Astrocyte of the cerebellum (primary cell): ENCODE measurements around the gene RTCB.
"Not testable (repeated sequence)": the region's sequence is repeated elsewhere in the genome, so short reads cannot be mapped to it uniquely, and the experiment has no call there.

Source experiments
- DNase-seq: peaks from one replicate; pipeline ENCODE4 v3.0.0-alpha.2; 2011; ENCODE audit warnings: low read depth
- H3K4me3 ChIP-seq: 2 replicates; pipeline ENCODE4 v1.5.1; 2011; ENCODE audit warnings: mild to moderate bottlenecking, low read depth, low read length, moderate library complexity
- CTCF ChIP-seq: IDR thresholded peaks from 2 replicates; pipeline ENCODE4 v1.5.1; 2012; ENCODE audit warnings: low read length, low read depth, moderate library complexity, mild to moderate bottlenecking; ENCODE audit errors: missing control alignments
- in situ Hi-C: cut with HindIII; loops from 2 replicates; pipeline ENCODE4 v1.10.0; 2017; ENCODE audit warnings: low sequenced_read_pairs

The RTCB gene

DNA sequence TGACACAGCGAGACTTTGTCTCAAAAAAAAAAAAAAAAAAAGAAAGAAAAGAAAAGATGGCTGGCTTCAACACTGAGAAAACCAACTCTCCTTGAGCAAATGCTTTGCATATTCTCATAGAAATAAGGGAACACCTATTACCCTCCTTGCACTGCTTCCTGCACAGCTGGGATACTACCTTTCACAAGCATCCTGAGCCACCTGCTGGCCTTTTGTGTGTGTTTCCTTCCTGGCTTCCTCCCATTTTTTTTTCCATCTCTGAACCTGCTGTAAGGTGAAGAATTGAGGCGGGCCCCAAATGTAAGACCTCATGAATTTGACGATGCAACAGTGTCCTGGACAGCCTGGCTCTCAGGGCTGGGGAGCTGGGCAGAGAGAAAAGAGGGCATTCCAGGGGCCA lies 56.3 kb downstream of the RTCB start:
- TF ChIP-seq CTCF = peak; percentile 8
- in situ Hi-C loops = no loop called here

DNA sequence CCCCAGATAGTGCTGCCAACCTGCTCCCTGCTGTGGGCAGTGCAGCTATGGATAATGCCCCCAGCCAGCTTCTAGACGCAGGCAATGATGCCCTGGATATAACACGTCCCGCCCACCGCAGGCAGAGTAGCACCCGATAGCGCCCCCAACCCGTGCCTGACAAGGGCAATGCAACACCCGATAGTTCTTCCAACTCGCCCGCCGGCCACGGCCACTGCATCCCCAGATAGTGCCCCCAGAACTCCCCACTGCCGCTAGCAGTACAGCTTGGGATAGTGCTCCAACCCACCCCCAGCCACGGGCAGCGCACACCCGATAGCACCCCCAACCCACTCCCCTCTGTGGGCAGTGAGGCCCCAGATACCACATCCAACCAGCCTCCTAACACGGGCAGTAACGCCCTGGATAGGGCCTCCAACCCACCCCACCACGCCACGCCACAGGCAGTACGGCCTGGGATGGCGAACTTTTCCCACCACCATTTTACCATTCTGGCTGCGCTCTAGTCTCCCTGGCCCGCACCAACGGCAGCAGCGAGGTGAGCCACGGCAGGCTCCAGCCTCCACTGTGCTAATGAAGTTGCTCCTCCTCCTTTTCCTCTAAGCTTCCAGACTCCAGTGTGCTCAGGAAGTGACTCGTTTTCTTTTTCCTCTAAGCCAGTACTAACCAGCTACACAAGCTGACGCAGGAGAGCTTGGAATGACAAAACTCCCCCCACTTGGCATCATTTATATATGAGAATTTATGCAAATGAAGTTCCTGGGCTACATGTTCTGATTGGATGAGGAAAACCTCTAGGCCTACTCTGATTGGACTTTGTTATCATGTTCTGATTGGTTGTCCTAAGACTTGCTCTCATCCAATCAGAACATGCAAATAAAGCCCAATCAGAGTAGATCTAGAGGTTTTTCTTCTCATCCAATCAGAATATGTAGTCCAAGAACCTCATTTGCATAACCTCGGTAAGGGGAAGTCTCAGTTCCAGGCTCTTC lies 57.4 kb downstream of the RTCB start:
- TF ChIP-seq CTCF = no peak
- in situ Hi-C loops = no loop called here
- DNase-seq = peak; percentile 27
- no peak overlapping the region for H3K4me3 ChIP-seq

More for the DNA sequence above, 56.3 kb downstream of the RTCB start:
- H3K4me3 ChIP-seq = no peak overlapping the region
- no peak for DNase-seq

DNA sequence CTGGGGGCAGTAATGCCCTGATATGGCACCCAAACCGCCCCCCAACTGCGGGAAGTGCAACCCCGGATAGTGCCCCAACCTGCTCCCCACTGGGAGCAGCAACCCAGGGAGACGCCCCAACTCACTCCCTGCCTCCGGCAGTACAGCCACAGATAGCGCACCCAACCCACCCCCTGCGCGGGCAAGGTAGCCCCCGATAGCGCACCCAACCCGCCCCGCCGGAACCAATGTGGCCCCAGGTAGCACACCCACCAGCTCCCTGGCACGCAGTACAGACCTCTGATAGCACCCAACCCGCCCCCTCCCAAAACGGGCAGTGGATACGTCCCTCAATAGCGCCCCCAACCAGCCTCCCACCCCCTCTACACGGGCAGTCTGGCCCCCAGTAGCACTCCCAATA lies 58.2 kb downstream of the RTCB start:
- no peak for DNase-seq
- TF ChIP-seq CTCF = no peak
- in situ Hi-C loops = no loop called here
- H3K4me3 ChIP-seq = no peak overlapping the region

GRCh38 chr22:32353292-32353691 lies 58.8 kb downstream of the RTCB start:
- TF ChIP-seq CTCF = no peak
- in situ Hi-C loops = no loop called here
- no peak overlapping the region for H3K4me3 ChIP-seq
- no peak for DNase-seq

- DNase-seq = no peak
- no peak for TF ChIP-seq CTCF
- in situ Hi-C loops = no loop called here
- no peak overlapping the region for H3K4me3 ChIP-seq
These were observed 59.4 kb downstream of the RTCB start for GRCh38 chr22:32352681-32353080.

DNA sequence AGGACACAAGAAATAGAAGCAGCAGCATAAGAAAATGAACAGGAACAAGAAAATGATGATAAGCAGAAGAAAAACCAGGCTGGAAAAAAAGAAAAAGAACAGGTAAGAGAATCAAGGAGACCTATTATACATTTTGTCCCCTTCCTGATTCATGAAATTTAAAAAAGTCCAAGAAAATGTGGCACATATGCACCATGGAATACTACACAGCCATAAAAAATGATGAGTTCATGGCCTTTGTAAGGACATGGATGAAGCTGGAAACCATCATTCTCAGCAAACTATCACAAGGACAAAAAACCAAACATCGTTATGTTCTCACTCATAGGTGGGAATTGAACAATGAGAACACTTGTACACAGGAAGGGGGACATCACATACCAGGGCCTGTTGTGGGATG lies 60.2 kb downstream of the RTCB start:
- in situ Hi-C loops, DNase-seq, H3K4me3 ChIP-seq: not testable (repeated sequence)

- in situ Hi-C loops = no loop called here
- no peak overlapping the region for H3K4me3 ChIP-seq
- no peak for DNase-seq
- TF ChIP-seq CTCF = no peak
These were observed 63.9 kb downstream of the RTCB start for GRCh38 chr22:32348031-32348611.
